IMR-90 (cell line): ENCODE data around the gene MOV10. TPM values are rescaled to one million over a fixed set of nuclear protein-coding genes. Genes with fewer than 3 reads are reported as not detected.

Experiments used
- ATAC-seq: fragments of 200-7000 bp; cut with Tn5 transposase; 2 replicates; pipeline ENCODE4 v1.9.1; 2020; ENCODE audit warnings: low read depth, mild to moderate bottlenecking, moderate library complexity
- BruUV-seq: library from RNA; stranded (reverse); fragments of 400-500 nt; replicated peaks from 2 replicates; lab custom pipeline; 2021; lab: Mats Ljungman, UMichigan
- CTCF ChIA-PET: fragments of 300-600 bp; formaldehyde crosslinking; extraction: SDS; loops from one replicate; lab custom pipeline; 2021; ENCODE audit warnings: antibody characterized with exemption; lab: Yijun Ruan, JAX
- POLR2A ChIA-PET: fragments of 300-600 bp; sonication (Branson Sonifier 250); formaldehyde crosslinking; loops from one replicate; lab custom pipeline; 2022; ENCODE audit warnings: antibody characterized with exemption; ENCODE audit not compliant: unreplicated experiment; lab: Charles Lee
- DNase-seq: peaks from one replicate; pipeline ENCODE4 v3.0.0; 2013
- H2AFZ ChIP-seq: replicated peaks from 2 replicates; pipeline ENCODE3; 2013; ENCODE audit warnings: low read length, mild to moderate bottlenecking; ENCODE audit not compliant: poor library complexity
- H2AK5ac ChIP-seq: 2 replicates; pipeline ENCODE4 v1.6.1; 2013; ENCODE audit warnings: low read depth, low read length, inconsistent platforms
- H2AK9ac ChIP-seq: replicated peaks from 2 replicates; pipeline ENCODE3; 2013; ENCODE audit warnings: mild to moderate bottlenecking, low read depth, low read length, moderate library complexity; ENCODE audit not compliant: poor library complexity
- H2BK120ac ChIP-seq: 2 replicates; pipeline ENCODE4 v1.6.1; 2013; ENCODE audit warnings: low read depth, low read length, inconsistent platforms
- H2BK15ac ChIP-seq: 3 replicates; pipeline ENCODE4 v1.6.1; 2013; ENCODE audit warnings: low read depth, low read length, inconsistent platforms
- H2BK20ac ChIP-seq: 2 replicates; pipeline ENCODE4 v1.6.1; 2013; ENCODE audit warnings: low read depth, mild to moderate bottlenecking, inconsistent platforms, low read length, moderate library complexity
- H2BK5ac ChIP-seq: 2 replicates; pipeline ENCODE4 v1.6.1; 2013; ENCODE audit warnings: mild to moderate bottlenecking, low read depth, low read length, inconsistent platforms; ENCODE audit not compliant: poor library complexity, severe bottlenecking
- H3K14ac ChIP-seq: replicated peaks from 2 replicates; pipeline ENCODE4 v1.6.1; 2013; ENCODE audit warnings: low read depth, low read length, inconsistent platforms
- H3K18ac ChIP-seq: 2 replicates; pipeline ENCODE4 v1.6.1; 2013; ENCODE audit warnings: low read depth, low read length, control low read depth
- H3K23ac ChIP-seq: 2 replicates; pipeline ENCODE4 v1.6.1; 2013; ENCODE audit warnings: low read depth, low read length, inconsistent platforms
- H3K27ac ChIP-seq: 2 replicates; pipeline ENCODE4 v1.5.1; 2013; ENCODE audit warnings: mild to moderate bottlenecking, control low read depth, low read length; ENCODE audit not compliant: insufficient read depth
- H3K27me3 ChIP-seq: 2 replicates; pipeline ENCODE4 v1.6.1; 2013; ENCODE audit warnings: low read length; ENCODE audit not compliant: control insufficient read depth, insufficient read depth
- H3K36me3 ChIP-seq: 2 replicates; pipeline ENCODE4 v1.6.1; 2013; ENCODE audit warnings: low read length, mixed read lengths; ENCODE audit not compliant: control insufficient read depth, insufficient read depth
- H3K4ac ChIP-seq: 2 replicates; pipeline ENCODE4 v1.6.1; 2013; ENCODE audit warnings: low read depth, low read length, inconsistent platforms
- H3K4me1 ChIP-seq: 2 replicates; pipeline ENCODE4 v1.6.1; 2013; ENCODE audit warnings: low read length, mixed read lengths; ENCODE audit not compliant: control insufficient read depth, insufficient read depth
- H3K4me2 ChIP-seq: 2 replicates; pipeline ENCODE4 v1.6.1; 2013; ENCODE audit warnings: low read depth, mild to moderate bottlenecking, control low read depth, low read length, moderate library complexity
- H3K4me3 ChIP-seq: 2 replicates; pipeline ENCODE4 v1.5.1; 2013; ENCODE audit warnings: low read depth, mild to moderate bottlenecking, control low read depth, low read length, moderate library complexity; ENCODE audit not compliant: insufficient read depth
- H3K56ac ChIP-seq: 2 replicates; pipeline ENCODE4 v1.6.1; 2013; ENCODE audit warnings: low read length, inconsistent platforms; ENCODE audit not compliant: insufficient read depth; ENCODE audit errors: extremely low read depth
- H3K79me1 ChIP-seq, 2 experiments: 2 replicates each; pipeline ENCODE4 v1.6.1; 2013; ENCODE audit warnings: low read length in 2 of 2, inconsistent platforms in 1 of 2, low read depth in 1 of 2
- H3K9ac ChIP-seq: 2 replicates; pipeline ENCODE4 v1.6.1; 2013; ENCODE audit warnings: low read depth, low read length, control low read depth
- H3K9me1 ChIP-seq: 2 replicates; pipeline ENCODE4 v1.6.1; 2013; ENCODE audit warnings: low read length, inconsistent platforms; ENCODE audit not compliant: insufficient read depth
- H3K9me3 ChIP-seq: 2 replicates; pipeline ENCODE4 v1.6.1; 2013; ENCODE audit warnings: low read length; ENCODE audit not compliant: control insufficient read depth, insufficient read depth
- H4K20me1 ChIP-seq: 2 replicates; pipeline ENCODE4 v1.6.1; 2013; ENCODE audit warnings: low read length, inconsistent platforms; ENCODE audit not compliant: insufficient read depth
- H4K5ac ChIP-seq: 2 replicates; pipeline ENCODE4 v1.6.1; 2013; ENCODE audit warnings: mild to moderate bottlenecking, low read depth, low read length, control low read depth
- H4K8ac ChIP-seq, 2 experiments: 2 replicates each; pipeline ENCODE4 v1.6.1; 2013; ENCODE audit warnings: low read depth in 2 of 2, low read length in 2 of 2, control low read depth in 1 of 2, inconsistent platforms in 1 of 2
- H4K91ac ChIP-seq: 2 replicates; pipeline ENCODE4 v1.6.1; 2013; ENCODE audit warnings: low read depth, low read length, inconsistent platforms; ENCODE audit not compliant: insufficient read depth
- BHLHE40 ChIP-seq: fragments of 150-350 bp; IDR thresholded peaks from 2 replicates; pipeline ENCODE4 v1.6.1; 2016; ENCODE audit warnings: mild to moderate bottlenecking, low read depth, low read length
- CEBPB ChIP-seq: IDR thresholded peaks from 2 replicates; pipeline ENCODE4 v1.6.1; 2012; ENCODE audit warnings: low read depth, low read length, improper control_type of control experiment
- CHD1 ChIP-seq: IDR thresholded peaks from 2 replicates; pipeline ENCODE4 v1.6.1; 2012; ENCODE audit warnings: low read depth, low read length, improper control_type of control experiment
- CTCF ChIP-seq: conservative IDR thresholded peaks from 2 replicates; pipeline ENCODE4 v1.5.1; 2012; ENCODE audit warnings: mild to moderate bottlenecking, low read depth, low read length, improper control_type of control experiment
- ELK1 ChIP-seq: fragments of 150-350 bp; IDR thresholded peaks from 2 replicates; pipeline ENCODE4 v1.6.1; 2016; ENCODE audit warnings: low read depth, mild to moderate bottlenecking, low read length, moderate library complexity, borderline replicate concordance
- FOS ChIP-seq: fragments of 150-350 bp; IDR thresholded peaks from 2 replicates; pipeline ENCODE4 v1.6.1; 2016; ENCODE audit warnings: low read depth, low read length
- MAFK ChIP-seq: IDR thresholded peaks from 2 replicates; pipeline ENCODE4 v1.6.1; 2012; ENCODE audit warnings: low read depth, low read length, improper control_type of control experiment
- MAZ ChIP-seq: IDR thresholded peaks from 2 replicates; pipeline ENCODE4 v1.6.1; 2012; ENCODE audit warnings: low read depth, mild to moderate bottlenecking, low read length, improper control_type of control experiment, moderate library complexity, borderline replicate concordance
- NFE2L2 ChIP-seq: fragments of 150-350 bp; IDR thresholded peaks from 2 replicates; pipeline ENCODE4 v1.6.1; 2016; ENCODE audit warnings: low read depth, mild to moderate bottlenecking, low read length
- POLR2A ChIP-seq: IDR thresholded peaks from 2 replicates; pipeline ENCODE4 v1.6.1; 2012; ENCODE audit warnings: mild to moderate bottlenecking, low read depth, low read length
- RAD21 ChIP-seq: IDR thresholded peaks from 2 replicates; pipeline ENCODE4 v1.6.1; 2012; ENCODE audit warnings: low read length, improper control_type of control experiment
- RCOR1 ChIP-seq: IDR thresholded peaks from 2 replicates; pipeline ENCODE4 v1.6.1; 2012; ENCODE audit warnings: mild to moderate bottlenecking, low read length, improper control_type of control experiment; ENCODE audit not compliant: insufficient replicate concordance
- RFX5 ChIP-seq: IDR thresholded peaks from 2 replicates; pipeline ENCODE4 v1.8.0; 2012; ENCODE audit warnings: low read depth, mild to moderate bottlenecking, low read length, moderate library complexity
- SMC3 ChIP-seq: fragments of 150-350 bp; IDR thresholded peaks from 2 replicates; pipeline ENCODE4 v1.6.1; 2016; ENCODE audit warnings: low read depth, mild to moderate bottlenecking, antibody characterized with exemption, low read length, moderate library complexity
- WGBS, 2 experiments: methylation state at CpG; one replicate each; pipeline versions ENCODE4 v1.1.5 to v1.1.7; 2013; ENCODE audit warnings: missing lambda C conversion rate in 2 of 2; ENCODE audit not compliant: insufficient read length in 1 of 2; ENCODE audit errors: extremely low coverage in 2 of 2; 5-methylcytosine and 5-hydroxymethylcytosine counted together
- dilution Hi-C: fragments of 300-500 bp; cut with HindIII; formaldehyde crosslinking; loops from one replicate; pipeline ENCODE4 v1.14.3; 2018; ENCODE audit warnings: low sequenced_read_pairs; ENCODE audit not compliant: unreplicated experiment
- in situ Hi-C: fragments of 300-500 bp; cut with MboI; formaldehyde crosslinking; loops from 3 replicates; pipeline ENCODE4 v1.14.3; 2019; ENCODE audit warnings: low sequenced_read_pairs, inconsistent platforms, mixed read lengths
- intact Hi-C: fragments of 100-400 bp; cut with micrococcal nuclease; formaldehyde crosslinking; loops from 2 replicates; pipeline ENCODE4 v1.10.0; 2022
- polyA plus RNA-seq, 3 experiments: library from polyadenylated mRNA; depleted of rRNA; stranded (reverse); fragments of >200 nt; gene quantifications; 2 replicates each; pipeline ENCODE4 v1.2.3, GENCODE V29; 2012; ENCODE audit warnings: low replicate concordance in 1 of 3
- total RNA-seq: library from RNA; depleted of rRNA; stranded (reverse); fragments of >200 nt; gene quantifications from 2 replicates; pipeline ENCODE4 v1.2.3, GENCODE V29; 2012
- TF ChIP-seq, protein P1 (sequence below): fragments of 150-350 bp; IDR thresholded peaks from 2 replicates; pipeline ENCODE4 v1.6.1; 2017; ENCODE audit warnings: mild to moderate bottlenecking, antibody characterized with exemption, low read length, low read depth

MOV10 gene
- total and polyA plus RNA-seq, 2 of the 4 experiments (the other 2 are of a cell fraction), result 36.7 to 103 TPM

DNA sequence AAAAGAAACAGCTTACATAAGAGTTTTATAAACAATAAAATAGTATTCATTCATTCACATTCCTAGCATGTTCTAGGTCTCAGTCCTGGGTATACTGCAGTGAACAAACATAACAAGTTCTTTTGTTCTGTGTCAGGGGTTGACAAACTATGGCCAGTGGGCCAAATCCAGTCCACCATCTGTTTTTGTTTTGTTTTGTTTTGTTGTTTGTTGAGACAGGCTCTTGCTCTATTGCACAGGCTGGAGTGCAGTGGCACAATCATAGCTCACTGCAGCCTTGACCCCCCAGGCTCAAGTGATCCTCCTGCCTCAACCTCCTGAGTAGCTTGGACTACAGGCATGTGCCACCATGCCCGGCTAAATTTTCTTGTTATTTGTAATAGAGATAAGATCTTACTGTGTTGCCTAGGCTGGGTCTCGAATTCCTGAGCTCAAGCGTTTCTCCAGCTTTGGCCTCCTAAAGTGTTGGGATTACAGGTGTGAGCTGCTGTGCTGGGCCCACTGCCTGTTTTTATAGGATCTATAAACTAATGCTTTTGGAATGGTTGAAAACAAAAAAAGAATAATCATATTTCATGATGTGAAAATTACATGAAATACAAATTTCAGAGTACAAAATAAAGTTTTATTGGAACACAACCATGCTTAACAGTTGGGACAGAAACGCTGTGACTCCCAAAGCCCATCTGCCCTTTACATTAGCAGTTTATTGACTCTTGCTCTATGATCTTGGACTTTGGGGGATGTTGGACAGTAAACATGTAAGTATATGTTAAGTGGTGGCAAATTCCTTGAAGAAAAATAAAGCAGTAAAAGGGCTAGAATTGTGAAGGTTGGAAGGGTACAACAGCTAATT lies 37.0 kb upstream of the MOV10 start:
- Histone ChIP-seq H3K23ac (no peak overlapping the region), H2AK5ac (no peak overlapping the region), H3K9me1 (peaks cover 8% of the 10 kb centered on the region), H3K79me1 (peaks cover 0 to 43% of the 10 kb centered on the region in 2 experiments; a peak in 2 of 4 replicates), H3K4me3 (no peak overlapping the region), H3K9ac (no peak overlapping the region), H3K4me2 (no peak overlapping the region), H3K18ac (no peak overlapping the region), H4K20me1 (peaks cover 77% of the 10 kb centered on the region), H4K8ac (no peak overlapping the region), H3K27ac (no peak overlapping the region), H2BK15ac (no peak overlapping the region), H3K4me1 (peaks cover 2% of the 10 kb centered on the region), H3K27me3 (no peaks in the 10 kb centered on the region), H4K91ac (no peak overlapping the region), H2BK5ac (peak overlapping the region; percentile 30), H2AK9ac (no peak overlapping the region), H3K9me3 (no peaks in the 10 kb centered on the region), H2BK120ac (no peak overlapping the region), H4K5ac (no peak overlapping the region), H3K56ac (no peak overlapping the region), H3K4ac (no peak overlapping the region), H3K36me3 (no peaks in the 10 kb centered on the region), H2AFZ (no peak overlapping the region), H2BK20ac (no peak overlapping the region), H3K14ac (no peak overlapping the region)
- no CpG with 5 or more reads among the region's 4 CpGs for WGBS, 2 experiments
- ATAC-seq (peak; percentile 72), DNase-seq (peak; percentile 37)
- BruUV-seq, result no TSS peak
- CTCF ChIA-PET, result interaction anchor here (0.9 kb wide), 1 partner anchor 10 kb away, joined by 3 read pairs; no protein-coding TSS in a partner anchor
- POLR2A ChIA-PET, result no interaction called here
- in situ Hi-C loops, result no loop called here
- intact Hi-C loops, result loop anchor here (5.0 kb wide), 1 partner anchor 35 kb away; the partner anchor contains the start of gene MOV10
- dilution Hi-C loops, result no loop called here
- TF ChIP-seq NFE2L2 (no peak), CEBPB (no peak), RAD21 (no peak), CHD1 (no peak), SMC3 (no peak), POLR2A (no peak), FOS (no peak), RCOR1 (no peak), RFX5 (no peak), MAZ (no peak), MAFK (no peak), BHLHE40 (no peak), ELK1 (no peak), CTCF (no peak)
- TF ChIP-seq, protein P1, sequence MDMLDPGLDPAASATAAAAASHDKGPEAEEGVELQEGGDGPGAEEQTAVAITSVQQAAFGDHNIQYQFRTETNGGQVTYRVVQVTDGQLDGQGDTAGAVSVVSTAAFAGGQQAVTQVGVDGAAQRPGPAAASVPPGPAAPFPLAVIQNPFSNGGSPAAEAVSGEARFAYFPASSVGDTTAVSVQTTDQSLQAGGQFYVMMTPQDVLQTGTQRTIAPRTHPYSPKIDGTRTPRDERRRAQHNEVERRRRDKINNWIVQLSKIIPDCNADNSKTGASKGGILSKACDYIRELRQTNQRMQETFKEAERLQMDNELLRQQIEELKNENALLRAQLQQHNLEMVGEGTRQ, result no peak
